ENCODE measurements around the gene NRARP. TPM values are rescaled to one million over a fixed set of nuclear protein-coding genes. Genes with fewer than 3 reads are reported as not detected.

Gene NRARP
- total and polyA plus RNA-seq, 2 of the 13 experiments (the other 11 are each of a cell fraction or from before 2014, with no cell fraction given): 0.22 to 0.46 TPM

GRCh38 chr9:137333016-137333671, 31.1 kb upstream of the NRARP start:
- H2AFZ ChIP-seq (ENCODE audit: low read length): no peak overlapping the region
- no peaks in the 10 kb centered on the region for H3K79me2 ChIP-seq (ENCODE audit: insufficient read depth, low read length)
- POLR2A ChIA-PET: no interaction called here
- no peaks in the 10 kb centered on the region for H4K20me1 ChIP-seq (ENCODE audit: insufficient read depth, low read length)
- in situ Hi-C loops (cut with HindIII; ENCODE audit: extremely low pct_ligation_motif_present, low pct_unique_long_range_greater_than_20kb): no loop called here
- CTCF ChIA-PET (ENCODE audit: low intra/inter-chr PET ratio, low total read pairs): no interaction called here
- no peaks in the 10 kb centered on the region for H3K36me3 ChIP-seq (replicated peaks in 1 of 2; ENCODE audit: control insufficient read depth in 1 of 2, insufficient read depth in 2 of 2, low read length in 2 of 2)
- H3K27ac ChIP-seq (ENCODE audit: extremely low read length, insufficient read depth, low read length): no peak overlapping the region
- FAIRE-seq: no peak
- no peak overlapping the region for H3K4me2 ChIP-seq (ENCODE audit: low read depth, low read length)
- WGBS (ENCODE audit: low lambda C conversion rate): 31% methylated on average over 14 of the region's 21 CpGs
- no peak overlapping the region for H3K9ac ChIP-seq (ENCODE audit: insufficient read depth, low read depth, low read length)
- peaks cover 2 to 4% of the 10 kb centered on the region in 2 experiments; a peak in 2 of 5 replicates for H3K27me3 ChIP-seq (ENCODE audit: control insufficient read depth in 1 of 2, insufficient read depth in 2 of 2, low read length in 2 of 2)
- no peak for ATAC-seq
- no peaks in the 10 kb centered on the region for H3K9me3 ChIP-seq (ENCODE audit: low read length)
- BruUV-seq (replicated peaks): no TSS peak
- no peak overlapping the region for H3K4me3 ChIP-seq (replicated peaks in 1 of 3; ENCODE audit: insufficient read depth in 1 of 3, low read depth in 2 of 3, low read length in 3 of 3)
- intact Hi-C loops (cut with micrococcal nuclease; ENCODE audit: unreplicated experiment): no loop called here
- no peaks in the 10 kb centered on the region for H3K4me1 ChIP-seq (ENCODE audit: insufficient read depth, low read length)
- DNase-seq (ENCODE audit: low spot score): no peak
- TF ChIP-seq ZNF264 (CRISPR knock-in tag; IDR thresholded peaks at IDR 0.05) (no peak), ZNF660 (CRISPR knock-in tag; IDR thresholded peaks at IDR 0.05; ENCODE audit: borderline replicate concordance, low read depth) (no peak), ZNF280B (CRISPR knock-in tag; IDR thresholded peaks at IDR 0.05; ENCODE audit: borderline replicate concordance) (no peak), ZBED4 (CRISPR knock-in tag; IDR thresholded peaks at IDR 0.05; ENCODE audit: borderline replicate concordance) (no peak), HNRNPH1 (optimal IDR thresholded peaks at IDR 0.05; ENCODE audit: low read depth, low read length) (no peak), ZNF781 (CRISPR knock-in tag; IDR thresholded peaks at IDR 0.05; ENCODE audit: borderline replicate concordance, not compliant biosample characterization) (no peak), POGK (CRISPR knock-in tag; conservative IDR thresholded peaks at IDR 0.05) (no peak), ZNF430 (CRISPR knock-in tag; IDR thresholded peaks at IDR 0.05) (no peak), REL (CRISPR knock-in tag; conservative IDR thresholded peaks at IDR 0.05) (no peak), SRSF4 (IDR thresholded peaks at IDR 0.05; ENCODE audit: low read depth, low read length, poor library complexity, severe bottlenecking) (no peak), PBX2 (CRISPR knock-in tag; IDR thresholded peaks at IDR 0.05) (no peak)
- TF ChIP-seq, protein P1, sequence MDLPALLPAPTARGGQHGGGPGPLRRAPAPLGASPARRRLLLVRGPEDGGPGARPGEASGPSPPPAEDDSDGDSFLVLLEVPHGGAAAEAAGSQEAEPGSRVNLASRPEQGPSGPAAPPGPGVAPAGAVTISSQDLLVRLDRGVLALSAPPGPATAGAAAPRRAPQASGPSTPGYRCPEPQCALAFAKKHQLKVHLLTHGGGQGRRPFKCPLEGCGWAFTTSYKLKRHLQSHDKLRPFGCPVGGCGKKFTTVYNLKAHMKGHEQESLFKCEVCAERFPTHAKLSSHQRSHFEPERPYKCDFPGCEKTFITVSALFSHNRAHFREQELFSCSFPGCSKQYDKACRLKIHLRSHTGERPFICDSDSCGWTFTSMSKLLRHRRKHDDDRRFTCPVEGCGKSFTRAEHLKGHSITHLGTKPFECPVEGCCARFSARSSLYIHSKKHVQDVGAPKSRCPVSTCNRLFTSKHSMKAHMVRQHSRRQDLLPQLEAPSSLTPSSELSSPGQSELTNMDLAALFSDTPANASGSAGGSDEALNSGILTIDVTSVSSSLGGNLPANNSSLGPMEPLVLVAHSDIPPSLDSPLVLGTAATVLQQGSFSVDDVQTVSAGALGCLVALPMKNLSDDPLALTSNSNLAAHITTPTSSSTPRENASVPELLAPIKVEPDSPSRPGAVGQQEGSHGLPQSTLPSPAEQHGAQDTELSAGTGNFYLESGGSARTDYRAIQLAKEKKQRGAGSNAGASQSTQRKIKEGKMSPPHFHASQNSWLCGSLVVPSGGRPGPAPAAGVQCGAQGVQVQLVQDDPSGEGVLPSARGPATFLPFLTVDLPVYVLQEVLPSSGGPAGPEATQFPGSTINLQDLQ (CRISPR knock-in tag; IDR thresholded peaks at IDR 0.05): no peak
